ENCODE measurements around the gene AKT3.

DNA sequence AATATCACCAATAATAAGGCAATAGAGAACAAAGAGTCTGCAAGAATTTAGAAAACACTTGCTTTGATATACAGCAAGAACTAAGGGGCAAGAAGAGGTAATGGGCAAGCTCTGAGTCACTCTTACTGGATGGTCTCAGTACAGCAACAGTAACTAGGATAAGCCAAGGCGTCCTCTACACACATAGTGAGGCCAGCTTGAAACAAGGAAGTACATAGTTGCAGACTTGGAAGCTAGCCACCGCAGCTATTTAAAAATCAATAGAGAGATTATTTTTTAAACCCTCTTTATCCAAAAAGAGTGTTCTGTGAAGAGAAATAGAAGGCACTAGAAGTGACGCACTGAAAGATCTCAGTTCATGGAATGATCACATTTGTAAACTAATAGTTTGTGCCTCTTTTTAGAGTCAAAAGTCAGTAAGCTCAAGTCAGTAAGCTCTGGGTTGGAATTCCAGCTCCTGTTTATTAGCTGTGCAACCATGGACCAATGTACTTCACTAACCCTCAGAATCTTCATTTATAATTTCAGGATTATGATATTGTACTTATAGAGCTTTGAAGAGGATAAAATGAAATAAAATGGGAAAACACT is 118.6 kb downstream of the AKT3 start:
- TF ChIP-seq, protein P1, sequence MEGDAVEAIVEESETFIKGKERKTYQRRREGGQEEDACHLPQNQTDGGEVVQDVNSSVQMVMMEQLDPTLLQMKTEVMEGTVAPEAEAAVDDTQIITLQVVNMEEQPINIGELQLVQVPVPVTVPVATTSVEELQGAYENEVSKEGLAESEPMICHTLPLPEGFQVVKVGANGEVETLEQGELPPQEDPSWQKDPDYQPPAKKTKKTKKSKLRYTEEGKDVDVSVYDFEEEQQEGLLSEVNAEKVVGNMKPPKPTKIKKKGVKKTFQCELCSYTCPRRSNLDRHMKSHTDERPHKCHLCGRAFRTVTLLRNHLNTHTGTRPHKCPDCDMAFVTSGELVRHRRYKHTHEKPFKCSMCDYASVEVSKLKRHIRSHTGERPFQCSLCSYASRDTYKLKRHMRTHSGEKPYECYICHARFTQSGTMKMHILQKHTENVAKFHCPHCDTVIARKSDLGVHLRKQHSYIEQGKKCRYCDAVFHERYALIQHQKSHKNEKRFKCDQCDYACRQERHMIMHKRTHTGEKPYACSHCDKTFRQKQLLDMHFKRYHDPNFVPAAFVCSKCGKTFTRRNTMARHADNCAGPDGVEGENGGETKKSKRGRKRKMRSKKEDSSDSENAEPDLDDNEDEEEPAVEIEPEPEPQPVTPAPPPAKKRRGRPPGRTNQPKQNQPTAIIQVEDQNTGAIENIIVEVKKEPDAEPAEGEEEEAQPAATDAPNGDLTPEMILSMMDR (IDR thresholded peaks at IDR 0.05), result no peak
- TF ChIP-seq POLR2A (IDR thresholded peaks at IDR 0.05), result no peak
- TF ChIP-seq POLR2AphosphoS5 (IDR thresholded peaks at IDR 0.05), result peak in 1 of 3 donors; percentile 43
